Right lobe of liver (tissue), 6 donors: ENCODE measurements around the gene REM2. TPM values are rescaled to one million over a fixed set of nuclear protein-coding genes. Genes with fewer than 3 reads are reported as not detected.

Source experiments
- ATAC-seq, 4 donors: fragments of 200-7000 bp; cut with Tn5 transposase; one replicate each; pipeline ENCODE4 v1.9.1; 2020; ENCODE audit warnings: mild to moderate bottlenecking in 4 of 4, moderate library complexity in 4 of 4
- DNase-seq, 3 donors: peaks; one replicate each; pipeline ENCODE4 v3.0.0-alpha.2; 2020
- H3K27ac ChIP-seq, 3 donors: fragments of 200-600 bp; one replicate each; pipeline ENCODE4 v1.8.0; 2022
- H3K27me3 ChIP-seq, 2 donors: fragments of 200-600 bp; one replicate each; pipeline ENCODE4 v1.8.0; 2022
- H3K36me3 ChIP-seq, 4 donors: fragments of 200-600 bp; sonication (generic) in 1 of 4; one replicate each; pipeline versions ENCODE4 v1.5.1 to v1.8.0; 2017 to 2022; ENCODE audit warnings: control low read depth in 1 of 4
- H3K4me1 ChIP-seq, 4 donors: fragments of 200-600 bp; sonication (generic) in 1 of 4; one replicate each; pipeline versions ENCODE4 v1.5.1 to v1.8.0; 2017 to 2022; ENCODE audit warnings: control low read depth in 1 of 4
- H3K4me3 ChIP-seq, 3 donors: fragments of 200-600 bp; one replicate each; pipeline ENCODE4 v1.8.0; 2022
- H3K9me3 ChIP-seq, 4 donors: fragments of 200-600 bp; sonication (generic) in 1 of 4; one replicate each; pipeline versions ENCODE4 v1.5.1 to v1.8.0; 2017 to 2022; ENCODE audit warnings: control low read depth in 1 of 4
- POLR2A ChIP-seq: fragments of 450-650 bp; IDR thresholded peaks from one replicate; pipeline ENCODE4 v1.6.1; 2017; ENCODE audit warnings: antibody characterized with exemption, mild to moderate bottlenecking
- WGBS: methylation state at CpG from one replicate; pipeline ENCODE4 v1.1.6; 2018; ENCODE audit warnings: low coverage, low lambda C conversion rate; ENCODE audit not compliant: insufficient coverage; ENCODE audit errors: missing lambda C conversion rate; 5-methylcytosine and 5-hydroxymethylcytosine counted together
- intact Hi-C, 2 donors: fragments of 100-400 bp; cut with DNase I; formaldehyde crosslinking; loops; one replicate each; pipeline versions ENCODE4 v1.11.2 to v1.14.1; 2022
- total RNA-seq, 6 experiments: library from RNA; depleted of rRNA in 2 of 6; stranded (reverse); fragments of >200 nt in 2 of 6; fragmentation: NEBNext Ultra II Directional in 3 of 6; extraction: Animal tissue kit (Norgen Biotek cat#: 25700) in 3 of 6; gene quantifications; one replicate each; pipeline versions ENCODE4 v1.1.0 to v1.2.4, GENCODE V29; 2016 to 2023
- TF ChIP-seq, protein P1 (sequence below), 4 donors: fragments of 200-600 bp in 3 of 4; fragments of 450-650 bp in 1 of 4; IDR thresholded peaks; one replicate each; pipeline versions ENCODE4 v1.5.1 to v1.8.0; 2016 to 2022; ENCODE audit warnings: antibody characterized with exemption in 4 of 4, mild to moderate bottlenecking in 2 of 4
- donor health status: DM: no; HTN: yes; CAD: no.
- donor health status: DM: no; HTN: no; CAD: no.
- donor health status: DM: no; HTN: no; CAD: no.
- donor health status: DM: no; HTN: yes; CAD: no.
- donor health status: DM: no; HTN: yes; CAD: no.

Gene REM2
- total RNA-seq, 6 experiments from 2014 or later, result 0.10 to 0.12 TPM; not detected in 4

DNA sequence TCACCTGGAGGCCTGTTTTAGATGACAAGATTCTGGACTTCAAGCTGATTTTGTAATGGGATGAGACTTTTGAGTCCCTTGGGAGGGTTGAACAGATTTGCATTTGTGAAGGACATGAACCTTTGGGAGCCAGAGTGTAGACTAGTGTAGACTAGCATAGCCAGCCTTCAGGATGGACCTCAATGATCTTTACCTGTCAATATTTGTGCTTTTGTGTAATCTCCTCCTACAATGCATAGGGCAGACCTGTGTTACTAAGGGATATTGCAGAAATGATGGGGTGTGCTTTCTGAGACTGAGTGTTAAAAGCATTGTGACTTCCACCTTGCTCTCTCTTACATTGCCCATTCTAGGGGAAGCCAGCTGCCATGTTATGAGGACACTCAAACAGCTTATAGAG is 21.4 kb upstream of the REM2 start:
- ATAC-seq (no peak), DNase-seq (no peak)
- Histone ChIP-seq H3K4me1 (no peaks in the 10 kb centered on the region), H3K27ac (no peak overlapping the region), H3K36me3 (no peaks in the 10 kb centered on the region), H3K4me3 (no peak overlapping the region), H3K27me3 (no peaks in the 10 kb centered on the region), H3K9me3 (no peaks in the 10 kb centered on the region)
- intact Hi-C loops, result no loop called here
- TF ChIP-seq POLR2A, result no peak
- TF ChIP-seq, protein P1, sequence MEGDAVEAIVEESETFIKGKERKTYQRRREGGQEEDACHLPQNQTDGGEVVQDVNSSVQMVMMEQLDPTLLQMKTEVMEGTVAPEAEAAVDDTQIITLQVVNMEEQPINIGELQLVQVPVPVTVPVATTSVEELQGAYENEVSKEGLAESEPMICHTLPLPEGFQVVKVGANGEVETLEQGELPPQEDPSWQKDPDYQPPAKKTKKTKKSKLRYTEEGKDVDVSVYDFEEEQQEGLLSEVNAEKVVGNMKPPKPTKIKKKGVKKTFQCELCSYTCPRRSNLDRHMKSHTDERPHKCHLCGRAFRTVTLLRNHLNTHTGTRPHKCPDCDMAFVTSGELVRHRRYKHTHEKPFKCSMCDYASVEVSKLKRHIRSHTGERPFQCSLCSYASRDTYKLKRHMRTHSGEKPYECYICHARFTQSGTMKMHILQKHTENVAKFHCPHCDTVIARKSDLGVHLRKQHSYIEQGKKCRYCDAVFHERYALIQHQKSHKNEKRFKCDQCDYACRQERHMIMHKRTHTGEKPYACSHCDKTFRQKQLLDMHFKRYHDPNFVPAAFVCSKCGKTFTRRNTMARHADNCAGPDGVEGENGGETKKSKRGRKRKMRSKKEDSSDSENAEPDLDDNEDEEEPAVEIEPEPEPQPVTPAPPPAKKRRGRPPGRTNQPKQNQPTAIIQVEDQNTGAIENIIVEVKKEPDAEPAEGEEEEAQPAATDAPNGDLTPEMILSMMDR (IDR thresholded peaks at IDR 0.05), result no peak

DNA sequence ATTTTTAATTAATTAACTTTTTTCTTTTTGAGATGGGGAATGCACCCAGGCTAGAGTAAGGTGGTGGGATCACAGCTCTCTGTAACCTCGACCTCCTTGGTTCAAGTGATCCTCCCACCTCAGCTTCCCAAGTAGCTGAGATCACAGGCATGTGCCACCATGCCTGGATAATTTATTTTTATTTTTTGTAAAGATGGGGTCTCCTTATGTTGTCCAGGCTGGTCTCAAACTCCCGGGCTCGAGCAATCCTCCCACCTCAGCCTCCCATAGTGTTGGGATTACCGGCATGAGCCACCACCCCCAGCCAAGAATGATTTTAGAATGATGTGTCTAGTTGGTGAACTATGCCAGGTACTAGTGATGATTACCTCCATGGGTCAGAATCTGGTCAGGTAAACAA is 18.0 kb upstream of the REM2 start:
- Histone ChIP-seq H3K27me3 (no peaks in the 10 kb centered on the region), H3K9me3 (no peaks in the 10 kb centered on the region), H3K27ac (no peak overlapping the region), H3K36me3 (no peaks in the 10 kb centered on the region), H3K4me3 (no peak overlapping the region), H3K4me1 (no peaks in the 10 kb centered on the region)
- DNase-seq (peak in 1 of 3 donors; percentile 11), ATAC-seq (no peak)
- intact Hi-C loops, result no loop called here
- 64% methylated on average over 4 of the region's 4 CpGs for WGBS
- TF ChIP-seq, protein P1 (IDR thresholded peaks at IDR 0.05), result no peak
- no peak for TF ChIP-seq POLR2A

DNA sequence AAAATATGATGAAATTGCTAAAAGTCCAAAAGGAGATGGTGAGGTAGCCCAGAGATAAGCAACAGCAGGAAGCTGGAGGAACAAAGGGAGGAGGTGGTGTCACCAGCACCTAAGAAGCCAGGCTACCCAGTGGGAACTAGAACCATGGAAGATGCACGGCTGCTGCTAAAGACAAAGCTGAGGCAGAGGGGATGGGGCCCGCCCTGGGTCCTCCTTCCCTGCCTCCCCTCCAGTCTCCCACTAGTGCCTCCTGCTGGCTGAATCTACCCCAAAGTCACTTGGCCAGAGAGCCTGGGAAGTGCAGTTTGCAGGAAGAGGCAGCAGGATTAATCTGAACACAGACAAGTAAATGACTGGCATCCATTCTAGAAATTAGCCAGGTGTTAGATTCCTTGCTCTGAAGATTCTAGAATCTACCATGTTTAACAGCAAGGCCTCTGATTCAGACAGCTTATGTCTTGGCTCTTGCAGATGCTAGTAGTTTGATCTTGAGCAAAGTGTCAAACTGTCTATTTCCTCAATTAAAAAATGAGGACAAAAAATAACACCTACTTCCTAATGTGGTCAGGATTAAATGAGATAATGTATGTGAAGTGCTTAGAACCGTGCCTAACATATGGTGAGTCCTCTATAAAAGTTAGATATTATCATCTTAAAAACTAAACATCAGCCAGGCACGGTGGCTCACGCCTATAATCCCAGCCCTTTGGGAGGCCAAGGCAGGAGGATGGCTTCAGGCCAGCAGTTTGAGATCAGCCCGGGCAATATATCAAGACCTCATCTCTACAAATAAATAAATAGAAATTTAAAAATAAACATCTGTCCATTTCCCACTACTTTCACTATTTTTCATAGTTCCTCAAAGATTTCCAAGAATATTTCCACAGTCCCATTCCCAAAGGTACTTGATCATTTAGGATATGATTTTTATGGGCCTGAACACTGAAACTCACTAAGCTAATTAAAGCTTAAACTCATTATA is 17.3 kb upstream of the REM2 start:
- Histone ChIP-seq H3K27ac (no peak overlapping the region), H3K27me3 (no peaks in the 10 kb centered on the region), H3K4me1 (peaks cover 0 to 7% (median 3%) of the 10 kb centered on the region in 4 donors), H3K4me3 (no peak overlapping the region), H3K9me3 (no peaks in the 10 kb centered on the region), H3K36me3 (no peaks in the 10 kb centered on the region)
- WGBS, result 59% methylated on average over 4 of the region's 6 CpGs
- ATAC-seq (peak in 1 of 4 donors; percentile 24), DNase-seq (peak in 1 of 3 donors; percentile 33)
- intact Hi-C loops, result no loop called here
- TF ChIP-seq, protein P1 (IDR thresholded peaks at IDR 0.05), result peak in 3 of 4 donors; percentile 5 to 7 (median 6)
- TF ChIP-seq POLR2A, result no peak

DNA sequence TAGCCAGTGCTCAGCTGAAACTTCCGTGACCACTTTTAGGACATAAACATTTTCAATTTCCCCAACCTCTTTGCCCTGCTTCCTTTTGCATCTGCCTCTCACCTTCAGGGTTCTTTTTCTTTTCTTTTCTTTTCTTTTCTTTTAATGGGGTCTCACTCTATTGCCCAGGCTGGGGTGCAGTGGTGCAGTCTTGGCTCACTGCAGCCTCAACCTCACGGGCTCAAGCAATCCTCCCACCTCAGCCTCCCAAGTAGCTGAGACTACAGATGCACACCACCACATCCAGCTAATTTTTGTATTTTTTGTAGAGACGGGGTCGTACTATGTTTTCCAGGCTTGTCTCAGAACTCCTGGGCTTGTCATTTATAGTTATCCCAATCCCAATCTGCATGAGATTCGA is 16.1 kb upstream of the REM2 start:
- 100% methylated on average over 4 of the region's 5 CpGs for WGBS
- Histone ChIP-seq H3K4me3 (no peak overlapping the region), H3K36me3 (no peaks in the 10 kb centered on the region), H3K27me3 (no peaks in the 10 kb centered on the region), H3K27ac (no peak overlapping the region), H3K4me1 (peaks cover 0 to 10% (median 3%) of the 10 kb centered on the region in 4 donors), H3K9me3 (no peaks in the 10 kb centered on the region)
- no peak for ATAC-seq
- intact Hi-C loops, result no loop called here
- peak in 1 of 3 donors; percentile 17 for DNase-seq
- no peak for TF ChIP-seq POLR2A
- TF ChIP-seq, protein P1 (IDR thresholded peaks at IDR 0.05), result no peak
